ENCODE data around the gene PLD3. TPM values are rescaled to one million over a fixed set of nuclear protein-coding genes. Genes with fewer than 3 reads are reported as not detected.

Gene PLD3
- total RNA-seq, 1 experiment from 2014 or later, result 95.4 TPM

DNA sequence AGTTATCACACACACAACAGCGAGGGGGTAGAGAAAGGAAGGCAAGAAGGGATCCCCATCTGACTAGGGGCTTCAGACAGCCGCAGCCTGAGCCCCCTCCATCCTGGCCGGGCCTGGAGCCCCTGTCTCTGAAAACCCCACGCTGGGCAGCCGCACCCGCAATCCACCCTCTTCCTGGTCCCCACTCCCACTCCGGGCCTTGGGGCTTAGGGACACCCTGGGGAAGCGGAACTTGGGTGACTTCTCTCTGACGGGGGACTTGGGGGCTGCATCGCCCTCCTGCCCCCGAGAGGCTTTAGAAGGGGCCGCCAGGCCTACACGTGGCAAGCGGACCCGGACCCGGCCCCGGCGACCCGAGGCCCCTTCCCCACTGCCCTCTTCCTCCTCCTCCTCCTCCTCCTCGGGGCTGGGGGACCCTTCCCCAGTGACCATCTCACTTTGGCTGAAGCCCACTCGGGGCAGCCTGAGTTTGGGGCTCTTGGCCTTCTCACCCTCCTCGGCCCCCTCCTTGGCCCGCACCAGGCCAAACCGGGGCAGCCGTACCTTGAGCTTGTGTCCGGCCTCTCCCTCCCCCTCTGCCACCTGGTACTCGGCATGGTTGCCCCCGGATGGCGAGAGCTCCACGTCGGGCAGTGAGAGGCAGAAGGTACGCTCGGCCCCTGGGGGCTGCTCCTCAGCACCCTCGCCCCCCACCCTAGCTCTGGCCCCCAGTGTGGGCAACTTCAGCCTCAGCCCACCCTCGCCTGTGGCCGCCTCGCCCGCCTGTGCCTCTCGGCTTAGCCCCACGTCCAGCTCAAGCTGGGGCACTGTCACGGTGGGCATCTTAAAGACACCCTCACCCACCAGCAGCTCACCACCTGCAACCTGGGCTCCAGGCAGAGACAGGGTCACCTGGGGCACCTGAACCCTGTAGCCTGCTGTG lies 45.7 kb downstream of the PLD3 start:
- H3K79me2 ChIP-seq (ENCODE audit: low read length), result no peaks in the 10 kb centered on the region
- POLR2A ChIA-PET (ENCODE audit: unreplicated experiment), result no interaction called here
- H3K36me3 ChIP-seq (ENCODE audit: low read depth, low read length), result no peaks in the 10 kb centered on the region
- H4K20me1 ChIP-seq (ENCODE audit: low read length), result no peaks in the 10 kb centered on the region
- no peak overlapping the region for H3K4me3 ChIP-seq (ENCODE audit: low read length)
- CTCF ChIA-PET, result no interaction called here
- no peak overlapping the region for H3K4me2 ChIP-seq (ENCODE audit: low read length)
- DNase-seq, result no peak
- H3K9me3 ChIP-seq (ENCODE audit: low read length), result no peaks in the 10 kb centered on the region
- H3K9ac ChIP-seq (ENCODE audit: low read length), result no peak overlapping the region
- H3K9me2 ChIP-seq (replicated peaks; ENCODE audit: low read length), result no peaks in the 10 kb centered on the region
- no peak for ATAC-seq
- no peaks in the 10 kb centered on the region for H3K27me3 ChIP-seq (ENCODE audit: low read length)
- peaks cover 10% of the 10 kb centered on the region; the same call in 1 of the 2 replicates for H3K4me1 ChIP-seq (ENCODE audit: insufficient read depth, low read length)
- intact Hi-C loops (cut with micrococcal nuclease), result no loop called here
- no TSS peak for BruUV-seq (replicated peaks)
- TF ChIP-seq, protein P1, sequence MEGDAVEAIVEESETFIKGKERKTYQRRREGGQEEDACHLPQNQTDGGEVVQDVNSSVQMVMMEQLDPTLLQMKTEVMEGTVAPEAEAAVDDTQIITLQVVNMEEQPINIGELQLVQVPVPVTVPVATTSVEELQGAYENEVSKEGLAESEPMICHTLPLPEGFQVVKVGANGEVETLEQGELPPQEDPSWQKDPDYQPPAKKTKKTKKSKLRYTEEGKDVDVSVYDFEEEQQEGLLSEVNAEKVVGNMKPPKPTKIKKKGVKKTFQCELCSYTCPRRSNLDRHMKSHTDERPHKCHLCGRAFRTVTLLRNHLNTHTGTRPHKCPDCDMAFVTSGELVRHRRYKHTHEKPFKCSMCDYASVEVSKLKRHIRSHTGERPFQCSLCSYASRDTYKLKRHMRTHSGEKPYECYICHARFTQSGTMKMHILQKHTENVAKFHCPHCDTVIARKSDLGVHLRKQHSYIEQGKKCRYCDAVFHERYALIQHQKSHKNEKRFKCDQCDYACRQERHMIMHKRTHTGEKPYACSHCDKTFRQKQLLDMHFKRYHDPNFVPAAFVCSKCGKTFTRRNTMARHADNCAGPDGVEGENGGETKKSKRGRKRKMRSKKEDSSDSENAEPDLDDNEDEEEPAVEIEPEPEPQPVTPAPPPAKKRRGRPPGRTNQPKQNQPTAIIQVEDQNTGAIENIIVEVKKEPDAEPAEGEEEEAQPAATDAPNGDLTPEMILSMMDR (conservative IDR thresholded peaks at IDR 0.05; ENCODE audit: low read depth, low read length), result no peak
- TF ChIP-seq EZH2phosphoT487 (IDR thresholded peaks at IDR 0.05; ENCODE audit: borderline replicate concordance, low read length) (no peak), EZH2 (IDR thresholded peaks at IDR 0.05; ENCODE audit: low read length, unreplicated experiment) (no peak)
- no peaks in the 10 kb centered on the region for H3F3A ChIP-seq (ENCODE audit: low read length, unreplicated experiment)
- H3K27ac ChIP-seq (ENCODE audit: low read length), result no peak overlapping the region
- H2AFZ ChIP-seq (ENCODE audit: low read length), result no peak overlapping the region

DNA sequence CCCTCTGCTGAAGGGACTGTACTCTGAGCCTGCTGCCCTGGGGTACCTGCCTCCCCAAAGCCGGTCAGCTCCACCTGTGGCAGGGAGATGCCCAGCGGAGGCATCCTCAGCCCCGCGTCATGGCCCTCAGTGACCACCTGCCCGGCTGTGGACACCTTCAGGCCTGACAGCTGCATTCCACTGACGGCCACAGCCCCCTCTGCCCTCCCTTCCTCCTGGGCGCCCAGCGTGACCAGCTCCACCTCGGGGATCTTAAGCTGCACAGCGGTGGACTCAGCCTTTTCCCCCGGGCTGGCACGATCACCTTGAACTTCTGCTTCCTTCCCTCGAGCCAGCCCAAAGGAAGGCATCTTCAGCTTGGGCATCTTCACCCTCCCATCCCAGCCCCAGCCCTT lies 46.3 kb downstream of the PLD3 start:
- POLR2A ChIA-PET (ENCODE audit: unreplicated experiment), result interaction anchor here (0.7 kb wide), 1 partner anchor 19 kb away, joined by 3 read pairs; no protein-coding TSS in a partner anchor
- no peak for ATAC-seq

More for the DNA sequence above, 46.3 kb downstream of the PLD3 start:
- Histone ChIP-seq H3K27ac (ENCODE audit: low read length) (no peak overlapping the region), H4K20me1 (ENCODE audit: low read length) (no peaks in the 10 kb centered on the region), H3K27me3 (ENCODE audit: low read length) (no peaks in the 10 kb centered on the region), H3K36me3 (ENCODE audit: low read depth, low read length) (no peaks in the 10 kb centered on the region), H3K4me1 (ENCODE audit: insufficient read depth, low read length) (peaks cover 10% of the 10 kb centered on the region; the same call in 1 of the 2 replicates), H3K9me2 (replicated peaks; ENCODE audit: low read length) (no peaks in the 10 kb centered on the region), H3K4me3 (ENCODE audit: low read length) (no peak overlapping the region), H2AFZ (ENCODE audit: low read length) (no peak overlapping the region), H3K9ac (ENCODE audit: low read length) (no peak overlapping the region), H3K79me2 (ENCODE audit: low read length) (no peaks in the 10 kb centered on the region), H3K4me2 (ENCODE audit: low read length) (no peak overlapping the region), H3K9me3 (ENCODE audit: low read length) (no peaks in the 10 kb centered on the region), H3F3A (ENCODE audit: low read length, unreplicated experiment) (no peaks in the 10 kb centered on the region)
- intact Hi-C loops (cut with micrococcal nuclease), result no loop called here
- TF ChIP-seq EZH2phosphoT487 (IDR thresholded peaks at IDR 0.05; ENCODE audit: borderline replicate concordance, low read length) (no peak), EZH2 (IDR thresholded peaks at IDR 0.05; ENCODE audit: low read length, unreplicated experiment) (no peak)
- TF ChIP-seq, protein P1 (conservative IDR thresholded peaks at IDR 0.05; ENCODE audit: low read depth, low read length), result no peak
- no peak for DNase-seq
- CTCF ChIA-PET, result no interaction called here
- BruUV-seq (replicated peaks), result no TSS peak
